HS-27A (cell line): Measurements from ENCODE around the gene AKAP5.
"Not testable (repeated sequence)": the region's sequence is repeated elsewhere in the genome, so short reads cannot be mapped to it uniquely, and the experiment has no call there.

Experiments
- DNase-seq: peaks from one replicate; pipeline ENCODE4 v3.0.0-alpha.2; 2012; ENCODE audit warnings: low read depth, missing footprints

The AKAP5 gene

DNA sequence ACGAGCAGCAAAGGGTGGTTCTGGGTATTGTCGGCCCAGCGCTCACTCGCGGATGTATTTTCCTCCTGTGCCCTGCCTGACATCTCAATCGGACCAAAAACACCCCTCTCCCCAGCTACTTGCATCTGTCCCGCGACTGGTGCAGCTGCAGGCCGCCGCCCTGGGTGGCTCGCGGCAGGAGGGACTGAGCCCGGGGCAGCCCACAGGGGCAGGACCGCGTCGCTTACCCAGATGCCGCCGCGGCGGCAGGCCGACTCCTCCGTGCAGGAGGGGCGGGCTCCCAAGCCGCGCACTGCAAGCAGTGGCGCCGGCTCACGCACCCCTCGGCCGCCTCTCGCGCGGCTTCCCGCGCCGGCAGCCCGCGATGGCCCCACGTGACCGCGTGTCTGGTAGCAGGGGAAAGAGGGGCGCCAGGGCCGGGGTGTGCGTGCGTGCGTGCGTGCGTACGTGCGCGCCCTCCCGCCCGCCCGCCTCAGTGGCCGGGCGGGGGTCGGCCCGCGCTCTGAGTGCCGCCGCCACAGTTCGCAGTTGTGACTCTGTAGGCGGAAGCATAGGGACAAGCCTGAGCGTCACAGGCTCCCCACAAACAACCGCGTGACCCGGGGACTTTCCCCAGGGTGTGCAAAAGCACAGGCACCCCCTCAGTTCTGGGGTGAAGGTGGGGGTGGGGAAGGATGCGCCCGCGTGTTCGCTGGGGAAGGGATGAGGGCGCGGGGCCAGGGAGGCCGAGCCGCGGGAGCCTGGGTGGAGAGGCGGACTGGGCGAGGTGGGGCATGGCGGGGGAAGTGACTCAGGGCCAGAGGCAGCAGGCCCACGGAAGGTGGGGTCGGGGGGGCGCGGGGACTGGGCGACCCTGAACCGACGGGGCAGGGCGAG is 38.4 kb downstream of the AKAP5 start, which contains the start of gene ZBTB25:
TSS of gene ZBTB25 (minus strand) at position 405 of the 876 bp plus-strand sequence. CDS start 13,305 bp downstream, outside the sequence.
- peak; percentile 77 for DNase-seq

DNA sequence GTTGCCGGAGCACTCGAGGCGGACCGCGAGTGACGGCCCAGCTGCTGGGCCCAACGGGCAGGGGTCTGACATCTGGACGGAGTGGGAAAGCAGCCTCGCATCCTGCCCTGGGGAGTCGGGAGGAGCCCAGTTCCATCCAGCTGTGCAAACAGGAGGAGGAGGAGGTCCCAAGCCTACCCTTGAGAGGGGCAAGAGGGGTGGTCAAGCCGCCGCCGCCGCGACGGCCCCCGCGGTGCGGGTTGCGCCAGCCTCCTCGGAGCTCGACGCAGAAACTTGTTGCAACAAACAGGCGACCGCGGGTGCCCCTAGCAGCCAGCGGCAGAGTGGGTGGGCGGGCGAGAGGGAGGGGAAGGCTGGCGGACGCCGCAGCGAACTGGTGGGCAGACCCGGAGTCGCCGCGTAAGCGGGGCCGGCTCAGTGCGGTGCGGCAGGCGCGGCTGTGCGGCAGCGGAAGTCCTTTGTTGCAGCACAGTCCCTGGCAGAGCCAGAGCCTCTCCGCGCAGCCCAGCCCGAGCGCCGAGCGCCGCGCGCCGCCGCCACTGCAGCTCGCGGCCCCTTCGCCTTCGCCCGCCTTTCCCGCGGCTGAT is 39.1 kb downstream of the AKAP5 start, which contains the start of gene ZBTB1:
TSS of gene ZBTB1 (plus strand) at position 461 of the 587 bp plus-strand sequence. CDS start 16,735 bp downstream, outside the sequence.
- DNase-seq: no peak

DNA sequence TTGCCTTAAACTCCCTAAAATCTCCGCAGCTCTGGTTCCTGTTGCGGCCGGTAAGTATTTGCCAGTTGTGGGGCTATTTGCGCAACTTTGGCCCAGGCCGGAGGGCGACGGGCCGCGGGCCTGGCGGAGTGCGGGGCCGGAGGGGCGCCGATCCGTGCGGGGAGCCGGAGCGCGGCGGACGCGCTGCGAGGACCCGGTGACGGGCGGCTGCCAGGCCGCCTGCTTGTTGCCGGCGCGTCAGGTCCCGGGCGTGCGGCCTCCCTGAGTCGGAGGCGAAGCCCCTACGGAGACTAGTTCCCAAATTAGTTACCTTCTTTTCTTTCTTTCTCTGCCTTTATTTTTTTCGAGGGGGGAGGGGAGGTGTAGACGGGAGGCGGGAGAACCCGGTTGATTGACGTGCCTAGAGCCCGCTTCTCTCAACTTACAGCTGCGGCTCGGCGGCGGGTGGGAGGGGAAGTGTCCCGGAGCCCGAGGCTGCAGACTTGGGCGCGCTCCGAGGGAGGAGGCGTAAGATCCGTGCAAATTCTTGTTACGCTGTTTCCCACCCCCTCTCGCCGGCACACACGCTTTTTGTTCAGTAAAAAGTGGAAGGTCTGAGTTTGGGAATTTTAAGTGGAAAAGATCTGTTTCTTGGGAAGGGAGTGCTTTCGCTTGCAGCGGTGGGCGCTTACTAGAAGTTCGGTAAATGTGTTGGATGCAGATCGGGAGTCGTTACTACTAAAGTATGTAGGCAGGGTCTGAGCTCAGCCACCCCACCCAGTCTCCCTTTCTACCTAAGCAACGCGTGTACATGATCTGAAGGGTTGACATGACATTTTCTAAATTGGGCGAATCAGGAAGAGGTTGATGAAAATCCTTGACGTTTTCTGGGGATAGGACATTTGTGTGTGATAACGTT is 39.8 kb downstream of the AKAP5 start:
- no peak for DNase-seq

DNA sequence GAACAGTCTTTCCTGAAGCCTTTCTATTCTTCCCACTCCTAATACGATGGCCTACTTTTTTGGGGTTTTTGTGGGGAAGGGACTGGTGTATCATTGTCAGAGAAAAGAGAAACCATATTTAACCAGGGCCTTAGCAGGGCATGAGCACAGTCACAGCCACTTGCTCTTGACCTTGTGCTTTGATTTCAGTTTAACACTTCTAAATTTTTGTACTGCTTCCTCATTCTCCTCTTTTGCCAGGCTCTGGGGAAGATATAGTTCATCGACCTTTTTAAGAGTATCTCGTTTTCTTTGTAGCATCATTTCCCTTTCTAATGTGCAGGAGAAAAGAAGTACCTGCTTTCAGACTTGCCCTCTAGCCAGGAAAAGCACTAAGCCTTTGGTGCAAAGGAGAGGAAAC is 41.4 kb downstream of the AKAP5 start:
- no peak for DNase-seq

DNA sequence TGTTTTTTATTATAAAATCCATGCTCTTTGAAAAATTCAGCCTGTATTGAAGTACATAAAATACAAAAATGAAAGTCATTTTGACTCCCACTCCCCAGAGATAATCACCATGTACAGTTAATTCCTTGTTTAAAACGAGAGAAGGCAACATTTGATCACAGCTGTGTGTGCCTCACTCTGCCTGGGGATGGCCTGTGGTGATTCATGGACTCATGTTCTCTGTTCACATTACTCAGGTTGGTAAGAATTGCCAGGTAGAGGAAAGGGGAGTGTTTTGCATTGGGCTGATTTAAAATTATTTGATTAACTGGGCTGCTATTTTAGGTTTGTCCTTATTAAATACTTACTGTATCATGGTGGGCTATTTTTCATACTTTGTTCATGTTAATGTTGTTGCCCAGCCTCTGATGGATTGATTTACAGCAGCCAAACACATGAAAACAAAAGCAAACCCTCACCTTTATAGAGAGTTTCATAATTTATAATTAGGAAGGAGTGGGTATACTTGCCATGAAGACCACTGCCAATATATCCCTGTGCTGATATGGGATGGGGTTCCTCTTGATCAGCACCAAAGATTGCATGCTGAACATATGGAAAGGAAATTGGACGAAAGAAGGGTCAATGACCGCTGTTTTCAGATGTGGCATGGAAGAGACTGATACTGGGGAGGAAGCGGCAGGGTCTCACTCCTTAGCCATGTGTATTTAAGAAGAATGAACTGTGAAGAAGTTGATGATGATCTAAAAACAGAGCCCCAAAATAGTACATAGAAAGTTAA is 42.3 kb downstream of the AKAP5 start:
- no peak for DNase-seq

DNA sequence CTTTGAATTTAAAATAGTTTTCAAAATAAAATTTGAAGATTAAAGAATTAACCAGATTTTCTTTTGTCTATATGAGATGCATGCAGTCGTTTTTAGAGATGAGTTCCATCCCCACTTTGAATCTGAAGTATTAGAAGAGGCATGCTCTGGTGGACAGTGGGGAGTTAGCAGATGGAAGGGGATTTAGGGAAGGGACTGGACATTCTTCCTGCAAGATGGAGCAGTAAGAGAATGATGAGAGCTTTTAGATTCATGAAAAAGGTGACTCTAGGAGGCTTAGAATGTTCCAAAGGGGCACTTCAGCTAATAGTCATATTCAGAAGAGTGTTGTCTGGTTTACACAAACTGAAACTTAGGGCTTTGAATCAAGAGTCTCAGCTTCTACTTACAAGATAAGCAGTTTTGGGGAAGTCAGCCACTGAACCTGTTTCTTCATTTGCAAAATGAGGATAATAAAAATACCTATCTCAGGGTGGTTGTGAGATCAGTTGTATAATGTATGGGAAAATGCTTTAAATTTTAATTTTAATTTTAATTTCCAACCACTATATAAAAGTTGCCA is 43.0 kb downstream of the AKAP5 start:
- no peak for DNase-seq

DNA sequence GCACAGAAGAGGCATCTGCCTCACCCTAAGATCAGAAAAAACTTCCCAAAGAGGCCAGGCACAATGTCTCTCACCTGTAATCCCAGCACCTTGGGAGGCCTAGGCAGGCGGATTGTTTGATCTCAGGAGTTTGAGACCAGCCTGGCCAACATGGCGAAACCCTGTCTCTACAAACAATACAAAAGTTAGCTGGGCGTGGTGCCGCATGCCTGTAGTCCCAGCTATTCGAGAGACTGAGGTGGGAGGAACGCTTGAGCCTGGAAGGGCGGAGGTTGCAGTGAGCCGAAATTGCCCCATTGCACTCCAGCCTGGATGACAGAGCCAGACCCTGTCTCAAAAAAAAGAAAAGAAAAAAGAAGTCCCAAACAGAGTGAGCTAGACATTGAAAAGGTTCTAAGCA is 43.7 kb downstream of the AKAP5 start:
- DNase-seq: no peak

DNA sequence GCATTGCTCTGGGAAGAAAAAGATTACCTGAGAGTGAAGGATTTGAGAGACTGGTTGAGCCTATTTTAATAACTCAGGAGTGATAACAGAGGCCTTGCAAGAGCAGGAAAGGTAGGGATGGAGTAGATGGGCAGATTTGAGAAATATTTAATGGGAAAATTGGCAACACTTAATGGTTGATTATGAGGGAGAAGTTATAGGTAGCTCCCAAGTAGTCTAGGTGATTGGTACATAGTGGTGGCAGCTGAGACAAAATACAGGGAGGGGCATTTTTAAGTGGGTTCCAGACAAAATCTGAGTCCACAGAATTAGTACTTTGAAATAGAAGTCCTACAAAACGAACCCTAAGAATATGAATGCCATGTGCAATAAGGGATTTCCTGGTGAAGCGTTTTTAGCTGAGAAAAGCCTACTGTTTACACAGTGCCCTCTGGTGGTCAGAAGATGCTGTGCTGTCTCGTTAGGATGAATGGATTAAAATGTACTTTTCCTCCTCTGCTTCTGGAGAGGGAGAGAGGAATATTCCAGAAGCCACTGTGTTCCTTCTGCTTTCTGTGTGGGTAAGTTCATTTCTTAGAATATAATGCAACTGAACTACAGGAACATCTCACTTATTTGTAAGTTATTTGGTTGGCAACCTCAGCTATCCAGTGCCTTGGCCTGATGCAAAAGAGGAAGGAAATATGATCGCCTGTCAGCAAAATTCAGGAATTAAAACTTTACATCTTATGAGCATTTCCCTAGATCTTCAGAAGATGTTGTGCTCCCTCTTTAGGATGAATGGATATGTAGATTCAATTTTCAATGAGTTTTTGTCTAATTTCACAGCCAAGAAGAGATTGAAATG is 45.7 kb downstream of the AKAP5 start:
- DNase-seq: no peak

DNA sequence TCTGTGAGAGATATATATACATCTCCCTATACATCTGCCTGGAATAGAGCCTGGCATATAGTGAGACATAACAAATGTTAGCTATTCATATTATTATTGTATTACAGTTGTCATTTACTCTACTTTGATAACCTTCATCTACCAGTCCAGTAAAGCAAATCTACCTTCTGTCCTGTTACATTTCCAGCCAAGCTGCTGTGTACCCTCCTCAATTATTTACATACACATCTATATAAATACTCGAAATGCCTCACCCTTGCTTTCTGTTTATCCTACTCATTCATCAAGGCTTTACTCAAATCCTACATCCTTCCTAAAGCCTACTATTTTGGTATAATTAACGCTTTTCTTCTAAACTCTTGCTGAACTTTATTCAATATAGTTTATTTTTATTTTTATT is 48.0 kb downstream of the AKAP5 start:
- DNase-seq: no peak

DNA sequence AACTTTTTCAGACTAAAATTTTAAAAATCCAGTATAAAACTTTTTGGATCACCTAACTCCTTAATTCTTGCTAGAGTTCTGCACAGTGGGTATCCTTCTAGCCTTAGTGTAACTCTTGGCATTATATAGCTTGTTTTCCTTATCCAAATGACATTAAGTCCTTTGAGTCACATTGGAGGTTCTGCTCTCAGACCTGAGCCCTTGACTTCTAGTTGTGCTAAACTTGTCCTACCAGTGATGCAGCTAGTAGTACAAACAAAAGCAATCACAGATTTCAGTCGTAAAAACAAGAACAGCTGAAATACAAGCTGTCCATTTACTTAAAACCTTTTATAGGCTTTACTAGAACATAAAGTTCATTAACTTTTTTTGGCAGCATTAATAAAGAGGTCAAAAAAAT is 49.8 kb downstream of the AKAP5 start:
- no peak for DNase-seq

DNA sequence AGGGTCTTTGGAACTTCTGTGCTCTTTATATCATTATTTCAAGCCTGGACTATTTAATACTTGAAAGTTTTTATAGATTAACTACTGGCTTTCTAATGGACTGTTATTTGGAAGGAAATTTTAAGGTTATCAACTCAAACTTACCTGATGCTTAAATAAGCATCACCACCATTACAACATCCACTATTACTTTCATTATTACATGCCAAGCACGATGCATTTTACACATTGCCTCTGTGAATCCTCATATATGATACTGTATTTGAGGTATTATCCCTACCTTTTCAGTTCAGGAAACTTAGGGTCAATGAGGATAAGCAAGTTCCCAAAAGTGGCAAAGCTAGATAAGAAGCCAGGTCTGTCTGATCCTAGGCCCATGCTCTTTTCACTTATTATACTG is 51.7 kb downstream of the AKAP5 start:
- no peak for DNase-seq

DNA sequence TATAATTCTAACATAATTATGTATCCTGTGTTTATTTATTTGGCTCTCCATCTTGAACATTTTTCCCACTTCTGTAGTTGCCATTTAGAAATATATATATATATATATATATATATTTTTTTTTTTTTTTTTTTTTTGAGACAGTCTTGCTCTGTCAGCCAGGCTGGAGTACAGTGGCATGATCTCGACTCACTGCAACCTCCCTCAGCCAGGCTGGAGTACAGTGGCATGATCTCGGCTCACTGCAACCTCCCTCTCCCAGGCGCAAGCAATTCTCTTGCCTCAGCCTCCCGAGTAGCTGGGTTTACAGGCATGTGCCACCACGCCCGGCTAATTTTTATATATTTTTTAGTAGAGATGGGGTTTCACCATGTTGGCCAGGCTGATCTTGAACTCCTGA is 52.4 kb downstream of the AKAP5 start:
- DNase-seq: not testable (repeated sequence)

DNA sequence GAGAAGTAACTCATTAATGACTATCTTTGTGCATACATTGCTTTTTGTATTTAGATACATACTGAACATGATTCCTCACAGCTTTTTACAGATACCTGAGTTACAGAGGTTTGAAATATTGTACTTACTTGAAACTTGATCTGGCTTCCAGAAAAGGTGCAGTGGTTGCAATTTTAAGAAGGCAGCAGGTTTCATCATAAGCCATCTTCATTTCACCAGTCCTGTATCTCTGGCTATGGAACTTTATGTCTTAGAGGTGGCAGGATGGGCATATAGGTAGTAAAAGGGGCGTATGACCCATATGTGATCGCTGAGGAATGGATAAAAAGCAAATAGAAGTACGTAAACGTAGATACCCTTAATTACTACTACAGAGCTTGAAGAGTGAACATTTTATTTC is 52.9 kb downstream of the AKAP5 start:
- DNase-seq: no peak

DNA sequence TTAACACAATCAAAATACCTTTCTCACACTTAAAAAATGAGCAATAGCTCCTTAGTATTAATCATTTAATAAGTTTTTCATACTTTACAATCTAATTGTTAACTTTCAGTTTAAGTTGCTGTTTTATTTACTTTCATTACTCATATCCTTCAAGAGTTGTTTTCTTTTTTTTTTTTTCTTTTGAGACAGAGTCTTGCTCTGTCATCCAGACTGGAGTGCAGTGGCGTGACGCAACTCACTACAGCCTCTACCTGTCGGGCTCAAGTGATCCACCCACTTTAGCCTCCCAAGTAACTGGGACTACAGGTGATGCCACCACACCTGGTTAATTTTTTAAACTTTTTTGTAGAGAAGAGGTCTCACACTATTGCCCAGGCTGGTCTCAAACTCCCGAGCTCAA is 55.4 kb downstream of the AKAP5 start:
- DNase-seq: no peak

DNA sequence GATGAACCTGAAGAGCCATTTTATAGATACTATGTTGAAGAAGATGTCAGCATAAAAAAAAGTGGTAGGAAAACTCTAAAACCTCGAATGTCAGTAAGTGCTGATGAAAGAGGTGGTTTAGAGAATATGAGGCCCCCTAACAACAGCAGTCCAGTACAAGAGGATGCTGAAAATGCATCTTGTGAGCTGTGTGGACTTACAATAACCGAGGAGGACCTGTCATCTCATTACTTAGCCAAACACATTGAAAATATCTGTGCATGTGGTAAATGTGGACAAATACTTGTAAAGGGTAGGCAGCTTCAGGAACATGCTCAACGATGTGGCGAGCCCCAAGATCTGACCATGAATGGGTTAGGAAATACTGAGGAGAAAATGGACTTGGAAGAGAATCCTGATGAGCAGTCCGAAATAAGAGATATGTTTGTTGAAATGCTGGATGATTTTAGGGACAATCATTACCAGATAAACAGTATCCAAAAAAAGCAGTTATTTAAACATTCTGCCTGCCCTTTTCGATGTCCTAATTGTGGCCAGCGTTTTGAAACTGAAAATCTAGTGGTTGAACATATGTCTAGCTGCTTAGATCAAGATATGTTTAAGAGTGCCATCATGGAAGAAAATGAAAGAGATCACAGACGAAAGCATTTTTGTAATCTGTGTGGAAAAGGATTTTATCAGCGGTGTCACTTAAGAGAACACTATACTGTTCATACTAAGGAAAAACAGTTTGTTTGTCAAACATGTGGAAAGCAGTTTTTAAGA is 57.5 kb downstream of the AKAP5 start:
- DNase-seq: no peak
